ENCODE results near the gene RHBDL2.
"Not testable (repeated sequence)": the region's sequence is repeated elsewhere in the genome, so short reads cannot be mapped to it uniquely, and the experiment has no call there.

The RHBDL2 gene

DNA sequence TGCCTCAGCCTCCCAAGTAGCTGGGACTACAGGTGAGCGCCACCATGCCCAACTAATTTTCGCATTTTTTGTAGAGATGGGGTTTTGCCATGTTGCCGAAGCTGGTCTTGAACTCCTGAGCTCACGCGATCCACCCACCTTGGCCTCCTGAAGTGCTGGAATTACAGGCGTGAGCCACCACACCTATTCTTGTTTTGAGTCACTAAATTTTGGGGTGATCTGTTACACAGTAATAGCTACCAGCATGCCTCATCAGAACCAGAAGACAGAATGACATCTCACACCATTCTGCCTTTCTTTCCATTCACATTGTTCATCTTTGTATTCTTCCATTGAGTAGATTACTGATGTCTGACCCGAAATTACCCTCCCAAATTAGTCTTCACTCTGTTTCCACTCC, 9.1 kb downstream of the RHBDL2 start:
- DNase-seq = no peak

DNA sequence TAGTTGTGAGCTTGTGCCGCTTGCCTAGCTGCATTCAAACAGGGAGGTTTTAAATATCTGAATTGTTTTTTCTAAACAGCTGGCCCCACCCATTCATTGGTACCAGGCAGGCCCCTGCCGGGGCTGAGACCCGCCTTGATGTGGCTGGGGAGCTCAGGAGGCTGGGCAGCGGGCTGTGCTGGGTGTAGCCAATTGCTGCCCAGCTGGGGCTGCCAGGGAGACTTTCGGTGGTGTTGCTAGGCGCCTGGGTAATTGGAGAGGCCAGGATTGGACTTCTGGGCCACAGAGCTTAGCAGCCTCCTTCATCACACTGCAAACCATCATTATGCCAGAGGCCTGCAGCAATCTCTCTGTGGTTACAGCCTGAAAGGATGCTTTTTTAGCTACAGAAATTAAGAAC, 12.2 kb downstream of the RHBDL2 start:
- no peak for DNase-seq

GRCh38 chr1:38929054-38929453, 12.6 kb downstream of the RHBDL2 start:
- no peak for DNase-seq

DNA sequence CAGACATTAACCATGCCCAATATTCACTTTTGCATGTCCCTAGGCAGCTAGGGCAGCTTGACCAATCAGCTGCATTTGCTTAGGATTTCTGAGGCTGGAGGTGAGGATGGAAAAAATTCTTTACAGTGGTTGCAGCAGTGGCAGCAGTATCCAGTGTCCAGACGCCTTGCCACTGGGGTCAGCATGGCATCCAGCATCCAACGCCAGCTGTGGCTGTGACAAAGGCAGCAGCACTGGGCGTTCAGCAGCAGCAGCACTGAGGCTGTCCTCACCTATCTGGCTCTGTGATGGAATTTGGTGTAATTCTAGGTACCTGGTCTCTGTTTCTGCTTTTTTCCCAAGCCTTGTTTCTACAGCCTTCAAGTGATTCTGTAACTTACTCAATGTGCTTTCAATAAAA, 15.5 kb downstream of the RHBDL2 start:
- no peak for DNase-seq

GRCh38 chr1:38925391-38925790, 16.2 kb downstream of the RHBDL2 start:
- no peak for DNase-seq

- DNase-seq = no peak
Measured at GRCh38 chr1:38923607-38924006, 18.0 kb downstream of the RHBDL2 start.

DNA sequence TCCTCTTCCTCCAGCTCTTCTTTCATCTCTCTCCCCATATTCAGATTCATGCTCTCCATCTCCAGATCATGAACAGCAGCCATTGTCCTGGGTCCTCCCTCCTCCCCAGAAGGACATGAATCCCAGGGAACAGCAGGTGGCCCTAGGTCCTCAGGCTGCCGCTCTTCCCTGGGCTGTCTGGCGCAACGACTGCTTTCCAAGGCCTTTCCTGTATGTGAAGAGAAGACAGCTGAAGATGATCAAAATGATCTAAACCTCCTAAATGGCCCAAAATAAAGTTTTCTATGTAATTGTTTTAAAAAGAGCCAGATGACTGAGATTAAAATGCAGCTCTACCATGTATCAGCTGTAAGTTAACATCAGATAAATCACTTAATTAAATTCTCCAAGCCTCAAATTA, 22.5 kb downstream of the RHBDL2 start:
- no peak for DNase-seq

GRCh38 chr1:38918568-38918967, 23.1 kb downstream of the RHBDL2 start:
- DNase-seq = no peak

GRCh38 chr1:38917772-38918171, 23.9 kb downstream of the RHBDL2 start:
- DNase-seq = no peak

- no peak for DNase-seq
Measured at GRCh38 chr1:38917337-38917736, 24.3 kb downstream of the RHBDL2 start.

- DNase-seq = no peak
Measured at GRCh38 chr1:38915352-38915948, 26.2 kb downstream of the RHBDL2 start.

DNA sequence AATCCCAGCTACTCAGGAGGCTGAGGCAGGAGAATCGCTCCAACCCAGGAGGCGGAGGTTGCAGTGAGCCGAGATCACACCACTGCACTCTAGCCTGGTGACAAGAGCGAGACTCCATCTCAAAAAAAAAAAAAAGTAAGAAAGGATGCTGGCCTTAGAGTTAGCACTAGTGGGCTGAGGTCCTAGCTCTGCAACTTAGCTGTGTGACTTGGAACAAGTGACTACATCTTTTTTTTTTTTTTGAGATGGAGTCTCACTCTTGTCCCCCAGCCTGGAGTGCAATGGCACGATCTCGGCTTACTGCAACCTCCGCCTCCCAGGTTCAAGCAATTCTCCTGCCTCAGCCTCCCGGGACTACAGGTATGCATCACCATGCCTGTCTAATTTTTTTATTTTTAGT, 26.7 kb downstream of the RHBDL2 start:
- DNase-seq = not testable (repeated sequence)

DNA sequence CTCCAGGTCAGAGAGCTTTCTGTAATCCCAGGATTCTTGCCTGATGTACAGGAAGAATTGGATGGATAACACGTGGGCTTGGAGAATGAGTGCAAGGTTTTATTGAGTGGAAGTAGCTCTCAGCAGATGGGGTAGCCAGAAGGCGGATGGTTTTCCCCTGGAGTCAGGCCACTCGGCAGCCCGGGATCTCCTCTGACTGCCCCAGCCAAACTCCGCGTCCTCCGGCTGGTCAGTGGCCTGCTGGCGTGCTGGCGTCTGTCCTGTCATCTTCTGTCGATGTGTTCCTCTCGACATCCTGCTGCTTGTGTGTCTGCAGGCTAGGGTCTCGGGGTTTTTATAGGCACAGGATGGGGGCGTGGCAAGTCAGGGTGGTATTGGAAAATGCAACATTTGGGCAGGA, 32.8 kb downstream of the RHBDL2 start:
- no peak for DNase-seq

DNA sequence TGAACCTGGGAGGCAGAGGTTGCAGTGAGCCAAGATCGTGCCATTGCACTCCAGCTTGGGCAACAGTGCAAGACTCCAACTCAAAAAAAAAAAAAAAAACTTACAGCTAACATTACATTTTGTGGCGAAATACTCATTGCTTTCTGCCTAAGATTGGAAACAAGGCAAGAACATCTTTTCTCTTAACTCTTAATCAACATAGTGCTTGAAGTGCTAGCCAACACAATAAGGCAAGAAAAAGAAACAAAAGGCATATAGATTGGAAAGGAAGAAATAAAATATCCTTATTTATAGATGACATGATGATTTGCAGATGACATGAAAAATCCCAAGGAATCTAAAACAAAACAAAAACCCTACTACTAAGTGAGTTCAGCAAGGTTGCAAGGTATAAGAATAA, 35.6 kb downstream of the RHBDL2 start:
- no peak for DNase-seq

GRCh38 chr1:38899560-38899959, 42.1 kb downstream of the RHBDL2 start:
- DNase-seq = no peak

GRCh38 chr1:38898653-38899230, 42.9 kb downstream of the RHBDL2 start:
- DNase-seq = no peak

DNA sequence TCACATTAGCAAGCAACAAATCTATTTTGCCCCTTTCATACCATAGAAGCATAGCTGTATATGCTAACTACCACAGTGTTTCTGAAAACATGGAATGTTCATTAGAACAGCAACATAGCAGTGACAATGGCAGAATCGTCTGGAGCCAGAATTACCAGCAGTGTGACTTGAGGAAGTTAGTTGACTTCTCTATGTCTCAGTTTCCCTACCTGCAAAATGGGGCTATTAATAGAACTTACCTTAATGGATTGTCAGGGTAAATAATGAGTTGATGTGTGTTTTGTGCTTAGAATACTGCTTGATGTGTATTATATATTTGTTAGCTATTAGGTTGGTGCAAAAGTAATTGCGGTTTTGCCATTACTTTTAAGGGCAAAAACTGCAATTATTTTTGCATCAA, 45.5 kb downstream of the RHBDL2 start:
- DNase-seq = no peak

- DNase-seq = no peak
Measured at GRCh38 chr1:38892976-38893375, 48.7 kb downstream of the RHBDL2 start.

DNA sequence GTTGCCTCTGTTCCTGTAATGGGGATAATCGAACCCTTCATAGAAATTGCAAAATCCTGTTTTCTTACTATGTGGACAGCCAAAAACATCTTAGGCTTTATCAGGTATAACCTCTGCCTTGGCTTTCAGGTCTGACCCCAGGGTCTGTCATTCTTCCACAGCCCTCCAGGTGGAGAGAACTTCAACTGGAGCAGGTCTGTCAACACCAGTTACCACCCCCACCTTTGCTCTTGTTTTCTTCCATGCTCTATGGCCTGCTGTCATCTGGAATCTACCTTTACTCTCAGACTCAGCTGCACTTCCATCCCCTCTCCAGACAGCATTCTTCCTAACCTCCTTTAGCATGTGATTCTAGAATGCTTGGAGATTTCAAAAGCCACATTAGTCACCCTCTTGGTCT, 49.9 kb downstream of the RHBDL2 start:
- DNase-seq = no peak

- DNase-seq = no peak
Measured at GRCh38 chr1:38889589-38889988, 52.0 kb downstream of the RHBDL2 start.

DNA sequence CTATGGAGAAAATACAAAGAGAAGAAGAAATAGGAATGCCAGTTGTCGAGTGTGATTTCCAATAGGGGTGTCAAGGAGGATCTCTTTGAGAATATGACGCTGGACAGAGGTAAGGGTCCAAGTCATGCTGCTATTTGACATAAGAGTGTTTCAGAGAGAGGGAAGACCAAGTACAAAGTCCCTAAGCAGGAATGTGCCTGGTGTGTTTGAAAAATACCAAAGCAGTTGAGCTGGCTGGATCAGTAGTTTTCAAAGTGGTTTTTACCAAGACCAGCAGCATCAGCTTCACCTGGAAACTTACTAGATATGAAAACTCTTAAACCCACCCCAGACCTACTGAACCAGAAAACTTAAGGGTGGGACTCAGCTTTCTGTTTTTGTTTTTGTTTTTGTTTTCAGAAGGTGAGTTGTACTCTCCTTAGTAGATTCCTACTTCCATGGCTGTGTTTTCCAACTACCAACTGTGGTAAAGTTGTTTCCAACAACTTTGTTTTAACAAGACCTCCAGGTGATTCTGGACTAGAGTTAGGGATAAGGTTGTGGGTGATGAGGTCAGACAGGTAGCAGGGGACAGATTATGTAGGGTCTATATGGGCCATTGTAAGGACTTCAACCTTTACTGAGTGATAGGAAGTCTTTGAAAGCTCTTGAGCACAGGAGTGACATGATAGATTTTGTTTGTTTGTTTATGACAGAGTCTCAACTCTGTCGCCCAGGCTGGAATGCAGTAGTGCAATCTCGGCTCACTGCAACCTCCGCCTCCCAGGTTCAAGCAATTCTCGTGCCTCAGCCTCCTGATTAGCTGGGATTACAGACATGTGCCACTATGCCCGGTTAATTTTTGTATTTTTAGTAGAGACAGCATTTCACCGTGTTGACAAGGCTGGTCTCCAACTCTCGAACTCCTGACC, 53.0 kb downstream of the RHBDL2 start:
- DNase-seq = no peak

DNA sequence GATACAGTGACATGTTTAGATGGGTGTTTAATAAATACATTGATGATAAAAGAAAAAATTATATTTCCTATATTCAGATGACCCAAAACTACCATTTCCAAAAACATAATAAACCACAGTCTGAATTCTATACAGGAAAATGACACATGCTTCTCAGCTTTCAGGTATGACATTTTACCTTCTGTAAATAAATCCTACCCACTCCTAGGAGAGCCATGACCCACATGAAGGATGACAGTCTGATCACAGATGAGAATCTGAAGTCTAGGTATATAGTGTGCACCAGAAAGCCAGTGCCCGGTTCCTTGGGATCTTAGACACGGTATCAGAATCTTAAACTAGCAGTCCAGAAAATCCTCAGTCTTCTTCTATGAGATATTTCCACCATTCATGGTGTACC, 56.5 kb downstream of the RHBDL2 start:
- DNase-seq = no peak

- no peak for DNase-seq
Measured at GRCh38 chr1:38881487-38881886, 60.1 kb downstream of the RHBDL2 start, which contains the start of gene GJA9. Gene GJA9, minus strand, starts transcription at chr1:38881587. Its CDS starts 5,489 bp downstream, at chr1:38876098.

DNA sequence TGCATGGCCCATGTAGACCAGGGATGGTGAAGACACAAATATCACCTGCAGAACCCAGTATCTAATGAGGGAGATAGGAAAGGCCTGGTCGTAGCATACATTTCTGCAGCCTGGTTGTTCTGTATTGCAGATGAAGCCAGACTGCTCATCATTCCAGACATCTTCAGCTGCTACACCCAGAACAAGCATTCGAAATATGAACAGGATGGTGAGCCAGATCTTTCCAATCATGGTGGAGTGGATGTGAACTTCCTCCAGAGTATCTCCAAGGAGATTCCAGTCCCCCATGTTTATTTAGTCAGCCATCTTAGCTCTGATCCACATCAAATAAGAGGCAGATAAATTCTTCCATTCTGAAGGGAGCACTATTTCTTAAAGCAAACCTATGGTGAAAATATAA, 65.8 kb downstream of the RHBDL2 start:
- DNase-seq = no peak

Measured in MV-4-11 (cell line).